Tibial nerve (tissue), 4 donors: ENCODE measurements around the gene MFGE8. TPM values are rescaled to one million over a fixed set of nuclear protein-coding genes. Genes with fewer than 3 reads are reported as not detected.

ENCODE experiments used
- DNase-seq, 2 donors: peaks; one replicate each; pipeline ENCODE4 v3.0.0-alpha.2; 2019; ENCODE audit warnings: low spot score in 2 of 2
- H3K27ac ChIP-seq, 4 donors: fragments of 200-600 bp; sonication (generic) in 3 of 4; one replicate each; pipeline ENCODE4 v1.5.1; 2017 to 2019; ENCODE audit warnings: mild to moderate bottlenecking in 1 of 4
- H3K27me3 ChIP-seq, 2 donors: fragments of 200-600 bp; sonication (generic) in 1 of 2; one replicate each; pipeline versions ENCODE4 v1.5.1 to v1.6.0; 2017 to 2019
- H3K36me3 ChIP-seq, 3 donors: fragments of 200-600 bp; sonication (generic); one replicate each; pipeline ENCODE4 v1.5.1; 2018 to 2019
- H3K4me1 ChIP-seq, 4 donors: fragments of 200-600 bp; sonication (generic) in 3 of 4; one replicate each; pipeline ENCODE4 v1.5.1; 2017 to 2019
- H3K4me3 ChIP-seq, 4 donors: fragments of 200-600 bp; sonication (generic) in 3 of 4; one replicate each; pipeline ENCODE4 v1.5.1; 2017 to 2019; ENCODE audit warnings: mild to moderate bottlenecking in 1 of 4, moderate library complexity in 1 of 4
- H3K9me3 ChIP-seq, 4 donors: fragments of 200-600 bp; sonication (generic) in 3 of 4; one replicate each; pipeline ENCODE4 v1.5.1; 2017 to 2019
- CTCF ChIP-seq, 5 experiments: fragments of 200-600 bp in 3 of 5; fragments of 450-650 bp in 2 of 5; sonication (generic) in 3 of 5; IDR thresholded peaks; one replicate each; pipeline ENCODE4 v1.5.1; 2016 to 2019; ENCODE audit warnings: antibody characterized with exemption in 5 of 5, mild to moderate bottlenecking in 3 of 5, moderate library complexity in 2 of 5
- EP300 ChIP-seq, 2 donors: sonication (generic); formaldehyde crosslinking; IDR thresholded peaks; one replicate each; pipeline ENCODE4 v1.6.1; 2017; ENCODE audit warnings: antibody characterized with exemption in 2 of 2, mild to moderate bottlenecking in 1 of 2
- POLR2A ChIP-seq, 2 donors: fragments of 450-650 bp; IDR thresholded peaks; one replicate each; pipeline ENCODE4 v1.6.1; 2017; ENCODE audit warnings: antibody characterized with exemption in 2 of 2, mild to moderate bottlenecking in 2 of 2, moderate library complexity in 2 of 2
- WGBS, 2 donors: methylation state at CpG; one replicate each; pipeline ENCODE4 v1.1.5; 2018; 5-methylcytosine and 5-hydroxymethylcytosine counted together
- total RNA-seq, 4 donors: library from RNA; depleted of rRNA; stranded (reverse); fragments of >200 nt; gene quantifications; one replicate each; pipeline ENCODE4 v1.1.0, GENCODE V29; 2016

Gene MFGE8
- total RNA-seq, 4 donors from 2014 or later: 349 to 553 (median 488) TPM

GRCh38 chr15:88900309-88900981 lies 12.7 kb downstream of the MFGE8 start:
- H3K27me3 ChIP-seq: peaks cover 0 to 3% of the 10 kb centered on the region in 2 donors
- peaks cover 0 to 53% (median 0%) of the 10 kb centered on the region in 3 donors for H3K36me3 ChIP-seq
- WGBS, 2 donors: 76 to 81% methylated on average over 11 to 12 of the region's 12 CpGs
- TF ChIP-seq POLR2A (IDR thresholded peaks at IDR 0.05) (no peak), EP300 (IDR thresholded peaks at IDR 0.05) (no peak), CTCF (IDR thresholded peaks at IDR 0.05) (no peak)
- H3K4me3 ChIP-seq: no peak overlapping the region
- H3K4me1 ChIP-seq: peaks cover 0 to 35% (median 18%) of the 10 kb centered on the region in 4 donors
- H3K27ac ChIP-seq: peak overlapping the region in 1 of 4 donors; percentile 51
- no peaks in the 10 kb centered on the region for H3K9me3 ChIP-seq
- no peak for DNase-seq

GRCh38 chr15:88899251-88899650 lies 13.9 kb downstream of the MFGE8 start:
- peaks cover 0 to 35% (median 22%) of the 10 kb centered on the region in 4 donors for H3K4me1 ChIP-seq
- 82 to 85% methylated on average over 8 to 9 of the region's 9 CpGs for WGBS, 2 donors
- peaks cover 0 to 50% (median 0%) of the 10 kb centered on the region in 3 donors for H3K36me3 ChIP-seq
- H3K27me3 ChIP-seq: peaks cover 0 to 15% of the 10 kb centered on the region in 2 donors
- no peak overlapping the region for H3K27ac ChIP-seq
- TF ChIP-seq POLR2A (IDR thresholded peaks at IDR 0.05): no peak
- TF ChIP-seq CTCF (IDR thresholded peaks at IDR 0.05): no peak
- TF ChIP-seq EP300 (IDR thresholded peaks at IDR 0.05): no peak
- no peak overlapping the region for H3K4me3 ChIP-seq
- DNase-seq: no peak
- no peaks in the 10 kb centered on the region for H3K9me3 ChIP-seq

GRCh38 chr15:88898736-88899135 lies 14.4 kb downstream of the MFGE8 start:
- H3K9me3 ChIP-seq: no peaks in the 10 kb centered on the region
- peaks cover 0 to 36% (median 23%) of the 10 kb centered on the region in 4 donors for H3K4me1 ChIP-seq
- WGBS, 2 donors: 82 to 85% methylated on average over 13 to 15 of the region's 15 CpGs
- H3K36me3 ChIP-seq: peaks cover 0 to 47% (median 0%) of the 10 kb centered on the region in 3 donors
- H3K27me3 ChIP-seq: peaks cover 0 to 20% of the 10 kb centered on the region in 2 donors
- no peak overlapping the region for H3K4me3 ChIP-seq
- H3K27ac ChIP-seq: no peak overlapping the region
- DNase-seq: no peak
- TF ChIP-seq CTCF (IDR thresholded peaks at IDR 0.05) (no peak), POLR2A (IDR thresholded peaks at IDR 0.05) (no peak), EP300 (IDR thresholded peaks at IDR 0.05) (no peak)

GRCh38 chr15:88897456-88898194 lies 15.6 kb downstream of the MFGE8 start:
- H3K4me1 ChIP-seq: peaks cover 0 to 36% (median 23%) of the 10 kb centered on the region in 4 donors
- 39 to 43% methylated on average over 9 to 12 of the region's 12 CpGs for WGBS, 2 donors
- no peak overlapping the region for H3K4me3 ChIP-seq
- H3K27ac ChIP-seq: peak overlapping the region in 3 of 4 donors; percentile 14 to 84 (median 66)
- peaks cover 0 to 28% of the 10 kb centered on the region in 2 donors for H3K27me3 ChIP-seq
- TF ChIP-seq POLR2A (IDR thresholded peaks at IDR 0.05) (no peak), CTCF (IDR thresholded peaks at IDR 0.05) (peak; percentile 40 to 80 (median 69)), EP300 (IDR thresholded peaks at IDR 0.05) (peak; percentile 8 to 13)
- H3K36me3 ChIP-seq: peaks cover 0 to 36% (median 0%) of the 10 kb centered on the region in 3 donors
- peak; percentile 71 to 79 for DNase-seq
- no peaks in the 10 kb centered on the region for H3K9me3 ChIP-seq

- Histone ChIP-seq H3K4me1 (peaks cover 0 to 36% (median 23%) of the 10 kb centered on the region in 4 donors), H3K27me3 (peaks cover 0 to 28% of the 10 kb centered on the region in 2 donors), H3K4me3 (no peak overlapping the region), H3K9me3 (no peaks in the 10 kb centered on the region), H3K36me3 (peaks cover 0 to 31% (median 0%) of the 10 kb centered on the region in 3 donors), H3K27ac (peak overlapping the region in 2 of 4 donors; percentile 66 to 84)
- DNase-seq: no peak
- 19 to 22% methylated on average over 7 to 8 of the region's 8 CpGs for WGBS, 2 donors
- no peak for TF ChIP-seq POLR2A (IDR thresholded peaks at IDR 0.05)
- no peak for TF ChIP-seq CTCF (IDR thresholded peaks at IDR 0.05)
Observed at GRCh38 chr15:88897142-88897455, 16.1 kb downstream of the MFGE8 start.
